ENCODE measurements around the gene WNT3A. TPM values are rescaled to one million over a fixed set of nuclear protein-coding genes. Genes with fewer than 3 reads are reported as not detected.
A peak's percentile ranks its signal among the peaks of the same experiment; 100 is the strongest.

The WNT3A gene
- total and polyA plus RNA-seq, 2 of the 4 experiments (the other 2 are of a cell fraction) = not detected

DNA sequence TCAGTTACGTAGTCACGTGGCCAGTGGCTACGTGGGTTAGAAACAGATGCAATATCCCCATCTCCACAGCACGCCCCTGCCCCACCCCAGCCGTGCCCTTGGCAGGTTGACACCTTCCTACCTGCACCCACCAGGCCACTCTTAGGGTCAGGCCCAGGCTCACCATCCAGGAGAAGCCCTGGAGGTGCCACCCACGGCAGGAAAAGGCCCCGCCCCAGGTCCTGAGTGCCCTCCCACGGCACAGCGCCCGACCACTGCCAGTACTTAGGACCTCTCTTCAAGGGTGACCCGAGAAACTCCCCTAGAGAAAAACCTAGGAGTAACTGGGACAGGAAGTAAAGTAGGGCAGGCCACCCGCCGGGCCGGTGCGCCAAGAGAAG is 94.8 kb downstream of the WNT3A start:
- Histone ChIP-seq H2BK15ac (ENCODE audit: low read depth, low read length) (no peak overlapping the region), H2AK5ac (ENCODE audit: low read depth, low read length) (no peak overlapping the region), H3K36me3 (ENCODE audit: control insufficient read depth, insufficient read depth, low read length) (peaks cover 48% of the 10 kb centered on the region), H3K79me1 (ENCODE audit: low read depth in 1 of 2, low read length in 2 of 2) (peaks cover 7 to 55% of the 10 kb centered on the region in 2 experiments; a peak in 3 of 4 replicates), H3K4me2 (ENCODE audit: low read depth, low read length) (peak overlapping the region; percentile 71; the same call in 1 of the 2 replicates), H2AFZ (replicated peaks; ENCODE audit: low read length, poor library complexity) (peak overlapping the region; percentile 67), H3K9ac (ENCODE audit: low read depth, low read length) (no peak overlapping the region), H3K23ac (ENCODE audit: low read depth, low read length) (no peak overlapping the region), H4K5ac (ENCODE audit: low read depth, low read length) (no peak overlapping the region; the same call in 1 of the 2 replicates), H3K14ac (replicated peaks; ENCODE audit: low read depth, low read length) (no peak overlapping the region), H3K4me3 (ENCODE audit: insufficient read depth, low read depth, low read length) (no peak overlapping the region), H3K4me1 (ENCODE audit: control insufficient read depth, insufficient read depth, low read length) (peaks cover 7% of the 10 kb centered on the region; the same call in 1 of the 2 replicates), H2BK120ac (ENCODE audit: low read depth, low read length) (no peak overlapping the region), H4K8ac (ENCODE audit: low read depth in 2 of 2, low read length in 2 of 2) (no peak overlapping the region), H3K4ac (ENCODE audit: low read depth, low read length) (no peak overlapping the region), H3K27ac (ENCODE audit: insufficient read depth, low read length) (no peak overlapping the region), H3K9me3 (ENCODE audit: control insufficient read depth, insufficient read depth, low read length) (no peaks in the 10 kb centered on the region), H3K18ac (ENCODE audit: low read depth, low read length) (no peak overlapping the region), H4K91ac (ENCODE audit: insufficient read depth, low read depth, low read length) (no peak overlapping the region), H2BK20ac (ENCODE audit: low read depth, low read length) (no peak overlapping the region), H2BK5ac (ENCODE audit: low read depth, low read length, poor library complexity, severe bottlenecking) (no peak overlapping the region), H2AK9ac (replicated peaks; ENCODE audit: low read depth, low read length, poor library complexity) (no peak overlapping the region), H3K27me3 (ENCODE audit: control insufficient read depth, insufficient read depth, low read length) (no peaks in the 10 kb centered on the region), H3K56ac (ENCODE audit: extremely low read depth, insufficient read depth, low read length) (no peak overlapping the region), H4K20me1 (ENCODE audit: insufficient read depth, low read length) (peaks cover 53% of the 10 kb centered on the region), H3K9me1 (ENCODE audit: insufficient read depth, low read length) (peaks cover 17% of the 10 kb centered on the region)
- TF ChIP-seq USF2 (IDR thresholded peaks at IDR 0.05; ENCODE audit: low read depth, low read length) (no peak), MAFK (IDR thresholded peaks at IDR 0.05; ENCODE audit: low read depth, low read length) (no peak), SMC3 (IDR thresholded peaks at IDR 0.05; ENCODE audit: low read depth, low read length) (no peak), MXI1 (IDR thresholded peaks at IDR 0.05; ENCODE audit: borderline replicate concordance, low read depth, low read length) (no peak), POLR2A (IDR thresholded peaks at IDR 0.05; ENCODE audit: low read depth, low read length) (peak; percentile 15; the same call in 1 of the 2 replicates)
- WGBS, 2 experiments (ENCODE audit: extremely low coverage in 2 of 2, insufficient read length in 1 of 2) = 74% methylated on average over 5 of the region's 15 CpGs; no CpG with 5 or more reads in 1 of the 2 experiments
- DNase-seq (no peak), ATAC-seq (ENCODE audit: low read depth) (no peak)
- dilution Hi-C loops (cut with HindIII; ENCODE audit: low sequenced_read_pairs, unreplicated experiment) (no loop called here), in situ Hi-C loops (cut with MboI; ENCODE audit: low sequenced_read_pairs) (no loop called here), intact Hi-C loops (cut with micrococcal nuclease) (loop anchor here (5.0 kb wide), 1 partner anchor 41 kb away; the partner anchor contains the start of gene GUK1)
- BruUV-seq (replicated peaks) = no TSS peak
- POLR2A ChIA-PET (ENCODE audit: unreplicated experiment) = no interaction called here
- CTCF ChIA-PET = no interaction called here
